GM23338 (cell line): ENCODE data around the gene GABARAPL1. TPM values are rescaled to one million over a fixed set of nuclear protein-coding genes. Genes with fewer than 3 reads are reported as not detected.

Experiments used
- ATAC-seq: fragments of 200-7000 bp; cut with Tn5 transposase; 3 replicates; pipeline ENCODE4 v1.9.1; 2020
- DNase-seq: peaks from one replicate; pipeline ENCODE4 v3.0.0-alpha.2; 2015; ENCODE audit warnings: low spot score
- H2AFZ ChIP-seq: fragments of 200-600 bp; sonication (generic); 2 replicates; pipeline ENCODE4 v1.8.0; 2016; ENCODE audit warnings: antibody characterized with exemption, mild to moderate bottlenecking, moderate library complexity
- H3F3A ChIP-seq: fragments of 200-600 bp; sonication (generic); replicated peaks from 2 replicates; pipeline ENCODE4 v1.8.0; 2017; ENCODE audit warnings: antibody characterized with exemption, mixed run types, low read depth
- H3K27ac ChIP-seq: fragments of 200-600 bp; sonication (generic); 2 replicates; pipeline ENCODE4 v1.6.1; 2016; ENCODE audit warnings: low read depth
- H3K27me3 ChIP-seq: fragments of 200-600 bp; sonication (generic); 2 replicates; pipeline ENCODE4 v1.8.0; 2016; ENCODE audit warnings: mild to moderate bottlenecking, mixed run types, moderate library complexity; ENCODE audit not compliant: insufficient read depth
- H3K36me3 ChIP-seq: fragments of 200-600 bp; sonication (generic); 2 replicates; pipeline ENCODE4 v1.8.0; 2016; ENCODE audit warnings: mild to moderate bottlenecking; ENCODE audit not compliant: insufficient read depth
- H3K4me1 ChIP-seq: fragments of 200-600 bp; sonication (generic); 2 replicates; pipeline ENCODE4 v1.8.0; 2016; ENCODE audit warnings: mild to moderate bottlenecking, moderate library complexity; ENCODE audit not compliant: insufficient read depth
- H3K4me2 ChIP-seq: fragments of 200-600 bp; sonication (generic); 2 replicates; pipeline ENCODE4 v1.7.1; 2017; ENCODE audit warnings: mixed run types
- H3K4me3 ChIP-seq: fragments of 200-600 bp; sonication (generic); 2 replicates; pipeline ENCODE4 v1.6.1; 2016; ENCODE audit warnings: mixed run types
- H3K79me2 ChIP-seq: fragments of 200-600 bp; sonication (generic); replicated peaks from 2 replicates; pipeline ENCODE4 v1.8.0; 2017; ENCODE audit warnings: mild to moderate bottlenecking; ENCODE audit not compliant: insufficient read depth
- H3K9me2 ChIP-seq: fragments of 200-600 bp; sonication (generic); 2 replicates; pipeline ENCODE4 v1.8.0; 2017; ENCODE audit not compliant: insufficient read depth
- H4K20me1 ChIP-seq: fragments of 200-600 bp; sonication (generic); replicated peaks from 2 replicates; pipeline ENCODE4 v1.8.0; 2017; ENCODE audit warnings: mild to moderate bottlenecking; ENCODE audit not compliant: insufficient read depth
- H3K27ac Mint-ChIP-seq: 2 replicates; pipeline ENCODE4 v1.8.0; 2020; ENCODE audit warnings: inconsistent platforms, mild to moderate bottlenecking, moderate library complexity, mixed read lengths
- H3K27me3 Mint-ChIP-seq: 3 replicates; pipeline ENCODE4 v1.8.0; 2022; ENCODE audit warnings: low read depth, mild to moderate bottlenecking, moderate library complexity, mixed read lengths, inconsistent platforms; ENCODE audit not compliant: insufficient read depth, poor library complexity
- H3K36me3 Mint-ChIP-seq: 3 replicates; pipeline ENCODE4 v1.8.0; 2021; ENCODE audit warnings: low read depth, mild to moderate bottlenecking, inconsistent platforms, moderate library complexity, mixed read lengths
- H3K4me1 Mint-ChIP-seq: 3 replicates; pipeline ENCODE4 v1.8.0; 2020; ENCODE audit warnings: mild to moderate bottlenecking, inconsistent platforms, mixed read lengths
- H3K4me3 Mint-ChIP-seq: 3 replicates; pipeline ENCODE4 v1.8.0; 2021; ENCODE audit warnings: moderate library complexity, mild to moderate bottlenecking, inconsistent platforms, mixed read lengths
- H3K9me3 Mint-ChIP-seq: 3 replicates; pipeline ENCODE4 v1.8.0; 2020; ENCODE audit warnings: moderate library complexity, mild to moderate bottlenecking, inconsistent platforms, mixed read lengths
- CREB1 ChIP-seq: fragments of 250-450 bp; sonication (Bioruptor Pico); IDR thresholded peaks from 2 replicates; pipeline ENCODE4 v1.5.0; 2020; ENCODE audit warnings: low read depth, mild to moderate bottlenecking, moderate library complexity
- EZH2 ChIP-seq: fragments of 200-600 bp; sonication (generic); IDR thresholded peaks from one replicate; pipeline ENCODE4 v1.8.0; 2017; ENCODE audit warnings: antibody characterized with exemption, mild to moderate bottlenecking, low read depth; ENCODE audit not compliant: unreplicated experiment
- EZH2phosphoT487 ChIP-seq: fragments of 200-600 bp; sonication (generic); IDR thresholded peaks from one replicate; pipeline ENCODE4 v1.8.1; 2018; ENCODE audit warnings: antibody characterized with exemption; ENCODE audit not compliant: unreplicated experiment
- JUNB ChIP-seq: IDR thresholded peaks from one replicate; pipeline ENCODE4 v1.6.1; 2016; ENCODE audit warnings: antibody characterized with exemption; ENCODE audit not compliant: unreplicated experiment
- NANOG ChIP-seq: IDR thresholded peaks from 2 replicates; pipeline ENCODE4 v1.6.1; 2016; ENCODE audit warnings: antibody characterized with exemption, borderline replicate concordance
- POLR2AphosphoS5 ChIP-seq: IDR thresholded peaks from 2 replicates; pipeline ENCODE4 v1.6.1; 2016; ENCODE audit warnings: antibody characterized with exemption, low read depth
- STAT1 ChIP-seq: IDR thresholded peaks from one replicate; pipeline ENCODE4 v1.6.1; 2016; ENCODE audit warnings: antibody characterized with exemption; ENCODE audit not compliant: unreplicated experiment
- ZNF114 ChIP-seq: fragments of 250-450 bp; sonication (Bioruptor Pico); IDR thresholded peaks from 2 replicates; pipeline ENCODE4 v1.5.0; 2020; ENCODE audit warnings: mild to moderate bottlenecking, moderate library complexity
- ZNF331 ChIP-seq: fragments of 250-450 bp; sonication (Bioruptor Pico); IDR thresholded peaks from 2 replicates; pipeline ENCODE4 v1.5.0; 2020; ENCODE audit warnings: low read depth, mild to moderate bottlenecking, moderate library complexity
- polyA plus RNA-seq: library from polyadenylated mRNA; unstranded; fragments of >200 nt; fragmentation: Nextera tagmentation; extraction: Ambion mirVana; gene quantifications from 2 replicates; pipeline ENCODE4 v1.2.1, GENCODE V29; 2016
- total RNA-seq: library from RNA; depleted of rRNA; stranded (reverse); fragments of >200 nt; shearing (Covaris generic); gene quantifications from 2 replicates; pipeline ENCODE4 v1.2.3, GENCODE V29; 2014
- TF ChIP-seq, protein P1 (sequence below), 2 experiments: fragments of 200-600 bp in 1 of 2; sonication (generic) in 1 of 2; conservative IDR thresholded peaks; 2 replicates each; pipeline versions ENCODE4 v1.5.1 to v1.6.1; 2016 to 2017; ENCODE audit warnings: antibody characterized with exemption in 2 of 2, low read depth in 2 of 2, mild to moderate bottlenecking in 2 of 2, moderate library complexity in 1 of 2
- TF ChIP-seq, protein P2 (sequence below): IDR thresholded peaks from 2 replicates; pipeline ENCODE4 v1.6.1; 2016; ENCODE audit warnings: antibody characterized with exemption
- TF ChIP-seq, protein P3 (sequence below): fragments of 250-450 bp; sonication (Bioruptor Pico); IDR thresholded peaks from 2 replicates; pipeline ENCODE4 v1.5.0; 2020; ENCODE audit warnings: mild to moderate bottlenecking, moderate library complexity
- TF ChIP-seq, protein P4 (sequence below): IDR thresholded peaks from one replicate; pipeline ENCODE4 v1.6.1; 2018; ENCODE audit warnings: antibody characterized with exemption; ENCODE audit not compliant: unreplicated experiment

The GABARAPL1 gene
- total and polyA plus RNA-seq, 2 experiments from 2014 or later, result 35.7 to 77.8 TPM

GRCh38 chr12:10241727-10242126 lies 29.1 kb downstream of the GABARAPL1 start:
- Histone ChIP-seq H3F3A (no peaks in the 10 kb centered on the region), H3K4me3 (no peak overlapping the region), H3K27me3 (no peaks in the 10 kb centered on the region), H4K20me1 (no peaks in the 10 kb centered on the region), H3K9me2 (no peaks in the 10 kb centered on the region), H3K79me2 (no peaks in the 10 kb centered on the region), H3K27ac (no peak overlapping the region), H3K4me2 (0 out of 2 replicates have a peak overlapping the region, but pooled peaks have one; percentile 5), H2AFZ (no peak overlapping the region), H3K36me3 (no peaks in the 10 kb centered on the region), H3K4me1 (peaks cover 19% of the 10 kb centered on the region)
- peak; percentile 5 for DNase-seq
- TF ChIP-seq, protein P1, sequence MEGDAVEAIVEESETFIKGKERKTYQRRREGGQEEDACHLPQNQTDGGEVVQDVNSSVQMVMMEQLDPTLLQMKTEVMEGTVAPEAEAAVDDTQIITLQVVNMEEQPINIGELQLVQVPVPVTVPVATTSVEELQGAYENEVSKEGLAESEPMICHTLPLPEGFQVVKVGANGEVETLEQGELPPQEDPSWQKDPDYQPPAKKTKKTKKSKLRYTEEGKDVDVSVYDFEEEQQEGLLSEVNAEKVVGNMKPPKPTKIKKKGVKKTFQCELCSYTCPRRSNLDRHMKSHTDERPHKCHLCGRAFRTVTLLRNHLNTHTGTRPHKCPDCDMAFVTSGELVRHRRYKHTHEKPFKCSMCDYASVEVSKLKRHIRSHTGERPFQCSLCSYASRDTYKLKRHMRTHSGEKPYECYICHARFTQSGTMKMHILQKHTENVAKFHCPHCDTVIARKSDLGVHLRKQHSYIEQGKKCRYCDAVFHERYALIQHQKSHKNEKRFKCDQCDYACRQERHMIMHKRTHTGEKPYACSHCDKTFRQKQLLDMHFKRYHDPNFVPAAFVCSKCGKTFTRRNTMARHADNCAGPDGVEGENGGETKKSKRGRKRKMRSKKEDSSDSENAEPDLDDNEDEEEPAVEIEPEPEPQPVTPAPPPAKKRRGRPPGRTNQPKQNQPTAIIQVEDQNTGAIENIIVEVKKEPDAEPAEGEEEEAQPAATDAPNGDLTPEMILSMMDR (conservative IDR thresholded peaks at IDR 0.05; ENCODE audit: low read depth in 2 of 2), result no peak
- TF ChIP-seq NANOG (no peak), CREB1 (CRISPR knock-in tag) (no peak), EZH2phosphoT487 (no peak), POLR2AphosphoS5 (no peak), ZNF114 (CRISPR knock-in tag) (no peak), ZNF331 (no peak), STAT1 (no peak), EZH2 (no peak), JUNB (no peak)
- TF ChIP-seq, protein P2, sequence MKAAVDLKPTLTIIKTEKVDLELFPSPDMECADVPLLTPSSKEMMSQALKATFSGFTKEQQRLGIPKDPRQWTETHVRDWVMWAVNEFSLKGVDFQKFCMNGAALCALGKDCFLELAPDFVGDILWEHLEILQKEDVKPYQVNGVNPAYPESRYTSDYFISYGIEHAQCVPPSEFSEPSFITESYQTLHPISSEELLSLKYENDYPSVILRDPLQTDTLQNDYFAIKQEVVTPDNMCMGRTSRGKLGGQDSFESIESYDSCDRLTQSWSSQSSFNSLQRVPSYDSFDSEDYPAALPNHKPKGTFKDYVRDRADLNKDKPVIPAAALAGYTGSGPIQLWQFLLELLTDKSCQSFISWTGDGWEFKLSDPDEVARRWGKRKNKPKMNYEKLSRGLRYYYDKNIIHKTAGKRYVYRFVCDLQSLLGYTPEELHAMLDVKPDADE, result no peak
- TF ChIP-seq, protein P3, sequence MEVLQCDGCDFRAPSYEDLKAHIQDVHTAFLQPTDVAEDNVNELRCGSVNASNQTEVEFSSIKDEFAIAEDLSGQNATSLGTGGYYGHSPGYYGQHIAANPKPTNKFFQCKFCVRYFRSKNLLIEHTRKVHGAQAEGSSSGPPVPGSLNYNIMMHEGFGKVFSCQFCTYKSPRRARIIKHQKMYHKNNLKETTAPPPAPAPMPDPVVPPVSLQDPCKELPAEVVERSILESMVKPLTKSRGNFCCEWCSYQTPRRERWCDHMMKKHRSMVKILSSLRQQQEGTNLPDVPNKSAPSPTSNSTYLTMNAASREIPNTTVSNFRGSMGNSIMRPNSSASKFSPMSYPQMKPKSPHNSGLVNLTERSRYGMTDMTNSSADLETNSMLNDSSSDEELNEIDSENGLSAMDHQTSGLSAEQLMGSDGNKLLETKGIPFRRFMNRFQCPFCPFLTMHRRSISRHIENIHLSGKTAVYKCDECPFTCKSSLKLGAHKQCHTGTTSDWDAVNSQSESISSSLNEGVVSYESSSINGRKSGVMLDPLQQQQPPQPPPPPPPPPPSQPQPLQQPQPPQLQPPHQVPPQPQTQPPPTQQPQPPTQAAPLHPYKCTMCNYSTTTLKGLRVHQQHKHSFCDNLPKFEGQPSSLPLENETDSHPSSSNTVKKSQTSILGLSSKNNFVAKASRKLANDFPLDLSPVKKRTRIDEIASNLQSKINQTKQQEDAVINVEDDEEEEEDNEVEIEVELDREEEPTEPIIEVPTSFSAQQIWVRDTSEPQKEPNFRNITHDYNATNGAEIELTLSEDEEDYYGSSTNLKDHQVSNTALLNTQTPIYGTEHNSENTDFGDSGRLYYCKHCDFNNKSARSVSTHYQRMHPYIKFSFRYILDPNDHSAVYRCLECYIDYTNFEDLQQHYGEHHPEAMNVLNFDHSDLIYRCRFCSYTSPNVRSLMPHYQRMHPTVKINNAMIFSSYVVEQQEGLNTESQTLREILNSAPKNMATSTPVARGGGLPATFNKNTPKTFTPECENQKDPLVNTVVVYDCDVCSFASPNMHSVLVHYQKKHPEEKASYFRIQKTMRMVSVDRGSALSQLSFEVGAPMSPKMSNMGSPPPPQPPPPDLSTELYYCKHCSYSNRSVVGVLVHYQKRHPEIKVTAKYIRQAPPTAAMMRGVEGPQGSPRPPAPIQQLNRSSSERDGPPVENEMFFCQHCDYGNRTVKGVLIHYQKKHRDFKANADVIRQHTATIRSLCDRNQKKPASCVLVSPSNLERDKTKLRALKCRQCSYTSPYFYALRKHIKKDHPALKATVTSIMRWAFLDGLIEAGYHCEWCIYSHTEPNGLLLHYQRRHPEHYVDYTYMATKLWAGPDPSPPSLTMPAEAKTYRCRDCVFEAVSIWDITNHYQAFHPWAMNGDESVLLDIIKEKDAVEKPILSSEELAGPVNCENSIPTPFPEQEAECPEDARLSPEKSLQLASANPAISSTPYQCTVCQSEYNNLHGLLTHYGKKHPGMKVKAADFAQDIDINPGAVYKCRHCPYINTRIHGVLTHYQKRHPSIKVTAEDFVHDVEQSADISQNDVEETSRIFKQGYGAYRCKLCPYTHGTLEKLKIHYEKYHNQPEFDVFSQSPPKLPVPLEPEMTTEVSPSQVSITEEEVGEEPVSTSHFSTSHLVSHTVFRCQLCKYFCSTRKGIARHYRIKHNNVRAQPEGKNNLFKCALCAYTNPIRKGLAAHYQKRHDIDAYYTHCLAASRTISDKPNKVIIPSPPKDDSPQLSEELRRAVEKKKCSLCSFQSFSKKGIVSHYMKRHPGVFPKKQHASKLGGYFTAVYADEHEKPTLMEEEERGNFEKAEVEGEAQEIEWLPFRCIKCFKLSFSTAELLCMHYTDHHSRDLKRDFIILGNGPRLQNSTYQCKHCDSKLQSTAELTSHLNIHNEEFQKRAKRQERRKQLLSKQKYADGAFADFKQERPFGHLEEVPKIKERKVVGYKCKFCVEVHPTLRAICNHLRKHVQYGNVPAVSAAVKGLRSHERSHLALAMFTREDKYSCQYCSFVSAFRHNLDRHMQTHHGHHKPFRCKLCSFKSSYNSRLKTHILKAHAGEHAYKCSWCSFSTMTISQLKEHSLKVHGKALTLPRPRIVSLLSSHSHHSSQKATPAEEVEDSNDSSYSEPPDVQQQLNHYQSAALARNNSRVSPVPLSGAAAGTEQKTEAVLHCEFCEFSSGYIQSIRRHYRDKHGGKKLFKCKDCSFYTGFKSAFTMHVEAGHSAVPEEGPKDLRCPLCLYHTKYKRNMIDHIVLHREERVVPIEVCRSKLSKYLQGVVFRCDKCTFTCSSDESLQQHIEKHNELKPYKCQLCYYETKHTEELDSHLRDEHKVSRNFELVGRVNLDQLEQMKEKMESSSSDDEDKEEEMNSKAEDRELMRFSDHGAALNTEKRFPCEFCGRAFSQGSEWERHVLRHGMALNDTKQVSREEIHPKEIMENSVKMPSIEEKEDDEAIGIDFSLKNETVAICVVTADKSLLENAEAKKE (CRISPR knock-in tag), result no peak
- TF ChIP-seq, protein P4, sequence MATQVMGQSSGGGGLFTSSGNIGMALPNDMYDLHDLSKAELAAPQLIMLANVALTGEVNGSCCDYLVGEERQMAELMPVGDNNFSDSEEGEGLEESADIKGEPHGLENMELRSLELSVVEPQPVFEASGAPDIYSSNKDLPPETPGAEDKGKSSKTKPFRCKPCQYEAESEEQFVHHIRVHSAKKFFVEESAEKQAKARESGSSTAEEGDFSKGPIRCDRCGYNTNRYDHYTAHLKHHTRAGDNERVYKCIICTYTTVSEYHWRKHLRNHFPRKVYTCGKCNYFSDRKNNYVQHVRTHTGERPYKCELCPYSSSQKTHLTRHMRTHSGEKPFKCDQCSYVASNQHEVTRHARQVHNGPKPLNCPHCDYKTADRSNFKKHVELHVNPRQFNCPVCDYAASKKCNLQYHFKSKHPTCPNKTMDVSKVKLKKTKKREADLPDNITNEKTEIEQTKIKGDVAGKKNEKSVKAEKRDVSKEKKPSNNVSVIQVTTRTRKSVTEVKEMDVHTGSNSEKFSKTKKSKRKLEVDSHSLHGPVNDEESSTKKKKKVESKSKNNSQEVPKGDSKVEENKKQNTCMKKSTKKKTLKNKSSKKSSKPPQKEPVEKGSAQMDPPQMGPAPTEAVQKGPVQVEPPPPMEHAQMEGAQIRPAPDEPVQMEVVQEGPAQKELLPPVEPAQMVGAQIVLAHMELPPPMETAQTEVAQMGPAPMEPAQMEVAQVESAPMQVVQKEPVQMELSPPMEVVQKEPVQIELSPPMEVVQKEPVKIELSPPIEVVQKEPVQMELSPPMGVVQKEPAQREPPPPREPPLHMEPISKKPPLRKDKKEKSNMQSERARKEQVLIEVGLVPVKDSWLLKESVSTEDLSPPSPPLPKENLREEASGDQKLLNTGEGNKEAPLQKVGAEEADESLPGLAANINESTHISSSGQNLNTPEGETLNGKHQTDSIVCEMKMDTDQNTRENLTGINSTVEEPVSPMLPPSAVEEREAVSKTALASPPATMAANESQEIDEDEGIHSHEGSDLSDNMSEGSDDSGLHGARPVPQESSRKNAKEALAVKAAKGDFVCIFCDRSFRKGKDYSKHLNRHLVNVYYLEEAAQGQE, result no peak
- Mint-ChIP-seq H3K27me3 (no peaks in the 10 kb centered on the region), H3K36me3 (peaks cover 7% of the 10 kb centered on the region; the same call in 2 of the 3 replicates), H3K27ac (no peak overlapping the region), H3K4me3 (no peak overlapping the region), H3K9me3 (peaks cover 11% of the 10 kb centered on the region; the same call in 2 of the 3 replicates), H3K4me1 (peaks cover 15% of the 10 kb centered on the region)
- no peak for ATAC-seq
